Fibroblast of peridontal ligament (primary cell): ENCODE results near the gene FAM222B.
A peak's percentile ranks its signal among the peaks of the same experiment; 100 is the strongest.
"Not testable (repeated sequence)": the region's sequence is repeated elsewhere in the genome, so short reads cannot be mapped to it uniquely, and the experiment has no call there.

Experiments
- DNase-seq: peaks from one replicate; pipeline ENCODE4 v3.0.0-alpha.2; 2010; ENCODE audit errors: extremely low read depth

FAM222B gene

GRCh38 chr17:28726627-28727491 lies 115.7 kb downstream of the FAM222B start:
- peak; percentile 89 for DNase-seq

GRCh38 chr17:28726226-28726626 lies 116.4 kb downstream of the FAM222B start, which contains the start of gene TLCD1:
Gene TLCD1, minus strand, starts transcription at chr17:28726233. Its CDS starts 136 bp downstream, at chr17:28726097.
- DNase-seq, result peak; percentile 41

- DNase-seq, result peak; percentile 72
Observed at GRCh38 chr17:28725660-28726225, 116.8 kb downstream of the FAM222B start.

GRCh38 chr17:28725166-28725659 lies 117.4 kb downstream of the FAM222B start:
- peak; percentile 44 for DNase-seq

GRCh38 chr17:28724500-28725165 lies 118.0 kb downstream of the FAM222B start:
- no peak for DNase-seq

GRCh38 chr17:28723836-28724499 lies 118.6 kb downstream of the FAM222B start:
- DNase-seq, result not testable (repeated sequence)

GRCh38 chr17:28723159-28723835 lies 119.3 kb downstream of the FAM222B start:
- DNase-seq, result no peak

GRCh38 chr17:28722417-28723158 lies 120.0 kb downstream of the FAM222B start:
- DNase-seq, result no peak

GRCh38 chr17:28720997-28721329 lies 121.6 kb downstream of the FAM222B start:
- DNase-seq, result not testable (repeated sequence)

- no peak for DNase-seq
Observed at GRCh38 chr17:28720247-28720996, 122.2 kb downstream of the FAM222B start.

GRCh38 chr17:28719021-28719433 lies 123.6 kb downstream of the FAM222B start:
- DNase-seq, result no peak

- DNase-seq, result peak; percentile 13
Observed at GRCh38 chr17:28718333-28719020, 124.1 kb downstream of the FAM222B start.

- peak; percentile 84 for DNase-seq
Observed at GRCh38 chr17:28717578-28718332, 124.8 kb downstream of the FAM222B start, which contains the start of gene RAB34. Gene RAB34, minus strand, starts transcription at chr17:28717868. Its CDS starts 602 bp downstream, at chr17:28717266.

- DNase-seq, result peak; percentile 27
Observed at GRCh38 chr17:28716740-28717577, 125.6 kb downstream of the FAM222B start.

GRCh38 chr17:28715217-28715616 lies 127.4 kb downstream of the FAM222B start:
- no peak for DNase-seq

GRCh38 chr17:28714281-28714680 lies 128.3 kb downstream of the FAM222B start:
- no peak for DNase-seq

- no peak for DNase-seq
Observed at GRCh38 chr17:28712705-28713415, 129.7 kb downstream of the FAM222B start.
